Measurements from ENCODE around the gene DFFB. TPM values are rescaled to one million over a fixed set of nuclear protein-coding genes. Genes with fewer than 3 reads are reported as not detected.

DFFB gene
- total RNA-seq, 3 donors from 2014 or later (not counting 1 experiment from before 2014, with no cell fraction given) = 18.3 to 27.8 (median 18.5) TPM

- no peak for TF ChIP-seq CTCF (IDR thresholded peaks at IDR 0.05)
- Mint-ChIP-seq H3K36me3 (peaks cover 5% of the 10 kb centered on the region), H3K27me3 (ENCODE audit: low read depth in 2 of 2) (no peaks in the 10 kb centered on the region), H3K4me1 (peaks cover 14 to 16% of the 10 kb centered on the region in 2 donors), H3K4me3 (no peak overlapping the region), H3K9me3 (no peaks in the 10 kb centered on the region), H3K27ac (no peak overlapping the region)
- intact Hi-C loops (cut with micrococcal nuclease) = no loop called here
- ATAC-seq = no peak
- Histone ChIP-seq H3K9me3 (ENCODE audit: control insufficient read depth, insufficient read depth, low read length) (no peaks in the 10 kb centered on the region), H3K36me3 (ENCODE audit: control insufficient read depth, insufficient read depth, low read length) (peaks cover 32% of the 10 kb centered on the region), H3K4me1 (ENCODE audit: control insufficient read depth, insufficient read depth, low read length) (peaks cover 3% of the 10 kb centered on the region), H3K27ac (ENCODE audit: low read length) (no peak overlapping the region), H3K4me3 (ENCODE audit: low read length) (no peak overlapping the region), H3K27me3 (ENCODE audit: control insufficient read depth, insufficient read depth, low read length) (no peaks in the 10 kb centered on the region)
- 89% methylated on average over 11 of the region's 12 CpGs for WGBS (ENCODE audit: insufficient coverage)
- DNase-seq = no peak
Observed at GRCh38 chr1:3850857-3851256, 6.4 kb upstream of the DFFB start.

GRCh38 chr1:3851292-3851691 lies 6.0 kb upstream of the DFFB start:
- H3K27ac Mint-ChIP-seq = no peak overlapping the region
- Histone ChIP-seq H3K27me3 (ENCODE audit: control insufficient read depth, insufficient read depth, low read length) (no peaks in the 10 kb centered on the region), H3K36me3 (ENCODE audit: control insufficient read depth, insufficient read depth, low read length) (peaks cover 32% of the 10 kb centered on the region), H3K27ac (ENCODE audit: low read length) (no peak overlapping the region), H3K4me3 (ENCODE audit: low read length) (no peak overlapping the region), H3K9me3 (ENCODE audit: control insufficient read depth, insufficient read depth, low read length) (no peaks in the 10 kb centered on the region), H3K4me1 (ENCODE audit: control insufficient read depth, insufficient read depth, low read length) (peaks cover 7% of the 10 kb centered on the region)
- H3K9me3 Mint-ChIP-seq = no peaks in the 10 kb centered on the region
- 92% methylated on average over 6 of the region's 6 CpGs for WGBS (ENCODE audit: insufficient coverage)
- peaks cover 5% of the 10 kb centered on the region for H3K36me3 Mint-ChIP-seq
- no peaks in the 10 kb centered on the region for H3K27me3 Mint-ChIP-seq (ENCODE audit: low read depth in 2 of 2)
- DNase-seq = no peak
- H3K4me3 Mint-ChIP-seq = no peak overlapping the region
- TF ChIP-seq CTCF (IDR thresholded peaks at IDR 0.05) = no peak
- intact Hi-C loops (cut with micrococcal nuclease) = no loop called here
- H3K4me1 Mint-ChIP-seq = peaks cover 18 to 20% of the 10 kb centered on the region in 2 donors
- ATAC-seq = no peak

- H3K4me1 Mint-ChIP-seq = peaks cover 19 to 22% of the 10 kb centered on the region in 2 donors
- intact Hi-C loops (cut with micrococcal nuclease) = no loop called here
Observed at GRCh38 chr1:3852091-3852490, 5.2 kb upstream of the DFFB start.

More at GRCh38 chr1:3852091-3852490, 5.2 kb upstream of the DFFB start:
- no peaks in the 10 kb centered on the region for H3K9me3 Mint-ChIP-seq
- H3K4me3 ChIP-seq (ENCODE audit: low read length) = no peak overlapping the region
- H3K27me3 Mint-ChIP-seq (ENCODE audit: low read depth in 2 of 2) = no peaks in the 10 kb centered on the region
- H3K36me3 ChIP-seq (ENCODE audit: control insufficient read depth, insufficient read depth, low read length) = peaks cover 29% of the 10 kb centered on the region
- no peak overlapping the region for H3K4me3 Mint-ChIP-seq
- WGBS (ENCODE audit: insufficient coverage) = 92% methylated on average over 12 of the region's 12 CpGs
- H3K27ac ChIP-seq (ENCODE audit: low read length) = no peak overlapping the region
- no peaks in the 10 kb centered on the region for H3K9me3 ChIP-seq (ENCODE audit: control insufficient read depth, insufficient read depth, low read length)
- ATAC-seq (no peak), DNase-seq (no peak)
- H3K27me3 ChIP-seq (ENCODE audit: control insufficient read depth, insufficient read depth, low read length) = no peaks in the 10 kb centered on the region
- no peak for TF ChIP-seq CTCF (IDR thresholded peaks at IDR 0.05)
- peaks cover 10% of the 10 kb centered on the region for H3K4me1 ChIP-seq (ENCODE audit: control insufficient read depth, insufficient read depth, low read length)
- H3K27ac Mint-ChIP-seq = no peak overlapping the region
- H3K36me3 Mint-ChIP-seq = peaks cover 5% of the 10 kb centered on the region

All from natural killer cell (primary cell).